Cardiac fibroblast (primary cell): ENCODE data around the gene CDH13.

Experiments
- DNase-seq, 2 donors: peaks; one replicate each; pipeline versions ENCODE4 v3.0.0 to v3.0.0-alpha.2; 2010; ENCODE audit warnings: low read depth in 2 of 2
- H3K4me3 ChIP-seq, 2 donors: replicated peaks in 1 of 2; 1 replicate in 1 of 2; 2 replicates in 1 of 2; pipeline ENCODE4 v1.5.1; 2011; ENCODE audit warnings: low read depth in 2 of 2, low read length in 2 of 2, mild to moderate bottlenecking in 2 of 2, moderate library complexity in 1 of 2
- TF ChIP-seq, protein P1 (sequence below): IDR thresholded peaks from one replicate; pipeline ENCODE4 v1.5.1; 2011; ENCODE audit warnings: low read depth, mild to moderate bottlenecking, low read length, inconsistent platforms

Gene CDH13

DNA sequence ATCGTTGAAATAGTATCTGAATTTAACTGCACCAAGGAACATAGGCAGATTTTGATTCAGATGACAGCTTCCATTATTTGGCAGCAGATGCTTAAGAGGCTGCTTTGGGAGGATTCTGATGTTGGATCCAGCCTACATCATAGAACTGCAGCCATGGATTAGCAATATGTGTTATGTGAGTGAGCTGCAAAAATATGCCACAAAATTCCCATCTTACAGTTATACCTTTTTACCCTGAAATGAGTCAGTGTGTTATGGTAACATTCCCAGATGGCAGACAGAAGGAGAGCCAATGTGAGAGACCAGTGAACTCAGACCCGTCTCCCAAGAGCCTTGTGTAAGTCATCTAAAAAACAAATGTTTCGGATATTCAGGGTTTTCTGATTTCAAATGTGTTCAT, 206.1 kb downstream of the CDH13 start:
- no peak overlapping the region for H3K4me3 ChIP-seq
- peak; percentile 36 to 83 for DNase-seq

DNA sequence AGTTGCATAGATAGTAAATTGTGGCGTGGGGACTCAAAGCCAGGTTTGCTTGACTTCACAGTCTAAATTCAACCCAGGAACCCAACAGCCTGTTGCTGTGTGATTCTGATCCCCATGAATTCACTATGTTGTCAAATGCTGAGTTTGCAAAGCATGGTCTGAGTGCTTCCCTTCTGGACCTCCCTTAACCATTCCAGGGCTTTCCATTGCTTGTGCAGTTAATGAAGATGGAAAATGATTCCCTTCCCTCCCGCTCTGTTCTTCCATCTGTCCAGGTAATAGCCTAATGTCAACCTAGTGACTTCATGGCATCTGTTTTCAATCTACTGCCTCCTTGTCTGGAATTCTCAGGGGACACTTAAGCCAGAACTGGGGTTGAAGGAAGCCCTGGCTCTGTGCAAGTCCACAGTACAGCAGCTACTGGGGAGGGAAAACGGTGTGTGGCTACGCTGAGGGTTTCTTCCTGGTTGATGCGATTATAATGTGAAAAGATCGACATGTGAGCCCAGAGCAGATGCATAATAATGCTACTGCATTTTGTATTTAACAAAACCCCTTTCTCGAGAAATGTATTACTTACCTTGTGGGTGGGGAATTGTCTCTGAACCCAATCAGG, 206.7 kb downstream of the CDH13 start:
- no peak overlapping the region for H3K4me3 ChIP-seq
- DNase-seq, result no peak
- TF ChIP-seq, protein P1, sequence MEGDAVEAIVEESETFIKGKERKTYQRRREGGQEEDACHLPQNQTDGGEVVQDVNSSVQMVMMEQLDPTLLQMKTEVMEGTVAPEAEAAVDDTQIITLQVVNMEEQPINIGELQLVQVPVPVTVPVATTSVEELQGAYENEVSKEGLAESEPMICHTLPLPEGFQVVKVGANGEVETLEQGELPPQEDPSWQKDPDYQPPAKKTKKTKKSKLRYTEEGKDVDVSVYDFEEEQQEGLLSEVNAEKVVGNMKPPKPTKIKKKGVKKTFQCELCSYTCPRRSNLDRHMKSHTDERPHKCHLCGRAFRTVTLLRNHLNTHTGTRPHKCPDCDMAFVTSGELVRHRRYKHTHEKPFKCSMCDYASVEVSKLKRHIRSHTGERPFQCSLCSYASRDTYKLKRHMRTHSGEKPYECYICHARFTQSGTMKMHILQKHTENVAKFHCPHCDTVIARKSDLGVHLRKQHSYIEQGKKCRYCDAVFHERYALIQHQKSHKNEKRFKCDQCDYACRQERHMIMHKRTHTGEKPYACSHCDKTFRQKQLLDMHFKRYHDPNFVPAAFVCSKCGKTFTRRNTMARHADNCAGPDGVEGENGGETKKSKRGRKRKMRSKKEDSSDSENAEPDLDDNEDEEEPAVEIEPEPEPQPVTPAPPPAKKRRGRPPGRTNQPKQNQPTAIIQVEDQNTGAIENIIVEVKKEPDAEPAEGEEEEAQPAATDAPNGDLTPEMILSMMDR, result no peak

More for the DNA sequence above, 206.1 kb downstream of the CDH13 start:
- TF ChIP-seq, protein P1, result no peak

DNA sequence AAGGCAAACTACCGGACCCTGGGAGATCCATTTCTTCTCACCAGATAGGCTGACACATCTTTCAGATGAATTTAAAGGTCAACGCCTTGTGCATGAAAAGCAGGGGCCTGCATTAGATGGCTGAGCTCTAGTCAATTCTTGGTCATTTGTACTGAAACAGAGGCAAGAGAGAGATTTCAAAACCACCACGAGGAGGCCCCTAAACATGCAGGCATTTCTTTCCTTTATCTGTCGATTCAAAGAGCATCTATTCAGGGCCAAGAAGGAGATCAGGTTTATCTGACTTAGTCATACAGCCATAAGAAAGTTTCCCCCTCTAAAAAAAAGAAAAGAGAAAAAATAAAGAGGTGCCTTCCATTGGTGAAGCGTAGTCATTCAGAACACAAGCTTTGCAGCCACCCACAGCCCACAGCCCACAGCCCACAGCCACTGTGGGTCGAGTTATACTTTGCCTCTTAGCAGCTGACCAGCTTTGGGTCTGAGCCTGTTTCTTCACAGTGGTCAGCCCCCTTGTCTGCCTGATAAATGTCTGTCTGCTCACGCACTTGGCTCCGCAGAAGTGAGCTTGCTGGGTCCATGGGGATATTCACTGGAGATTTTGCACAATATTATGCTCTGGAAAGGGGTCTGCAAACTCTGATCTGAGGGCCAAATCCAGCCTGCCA, 207.5 kb downstream of the CDH13 start:
- no peak overlapping the region for H3K4me3 ChIP-seq
- no peak for DNase-seq
- TF ChIP-seq, protein P1, result no peak

DNA sequence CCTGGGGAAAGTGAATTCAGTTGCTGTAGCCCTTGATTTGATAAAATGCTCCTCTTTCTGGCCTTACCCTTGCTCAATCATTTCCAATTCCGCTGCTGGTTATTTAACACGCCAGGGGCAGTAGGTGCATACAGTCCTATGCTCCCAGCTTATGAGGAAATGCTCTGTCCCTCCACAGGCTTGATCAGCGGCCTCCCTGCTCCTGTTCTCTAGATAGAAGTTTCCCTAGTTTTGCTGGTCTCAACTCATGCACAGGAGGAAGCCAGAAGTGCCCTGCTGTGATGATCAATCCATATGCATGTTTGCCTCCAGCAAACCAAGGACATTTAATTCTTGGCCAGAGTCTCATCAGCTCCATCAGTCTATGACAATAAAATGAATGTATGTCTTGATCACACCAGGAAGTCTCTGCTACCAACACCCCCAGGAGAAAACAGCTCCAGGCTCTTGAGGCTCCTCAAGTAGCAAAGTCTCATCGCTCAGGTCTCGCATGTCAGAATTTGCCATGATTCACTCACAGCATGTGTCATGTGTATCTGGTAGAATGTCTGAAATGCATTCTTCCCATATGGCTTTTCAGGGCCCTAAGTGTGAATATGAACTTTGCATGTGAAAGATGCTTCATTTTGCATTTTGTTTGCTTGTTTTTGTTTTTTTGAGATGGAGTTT, 208.9 kb downstream of the CDH13 start:
- TF ChIP-seq, protein P1, result no peak
- DNase-seq, result peak in 1 of 2 donors; percentile 28
- no peak overlapping the region for H3K4me3 ChIP-seq

DNA sequence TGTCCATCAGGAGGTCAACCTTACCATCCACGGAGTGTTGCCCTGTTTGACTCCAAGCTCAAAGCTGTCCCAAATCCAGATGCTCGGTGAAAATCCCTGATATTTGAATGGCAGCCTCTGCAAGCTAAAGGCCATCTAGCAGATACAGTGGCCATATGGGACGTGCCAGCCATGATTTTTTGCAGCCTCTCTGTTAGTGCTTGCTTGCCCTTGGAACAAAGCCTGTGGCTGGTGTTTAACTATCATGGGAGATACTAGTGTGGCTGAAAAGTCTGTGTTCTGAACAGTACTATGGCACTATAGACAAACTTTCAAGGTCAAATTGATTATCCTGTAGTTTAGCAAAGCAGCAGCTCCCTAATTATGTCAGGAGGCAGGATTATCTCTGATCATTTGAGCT, 214.3 kb downstream of the CDH13 start:
- DNase-seq, result no peak
- TF ChIP-seq, protein P1, result no peak
- H3K4me3 ChIP-seq, result no peak overlapping the region

DNA sequence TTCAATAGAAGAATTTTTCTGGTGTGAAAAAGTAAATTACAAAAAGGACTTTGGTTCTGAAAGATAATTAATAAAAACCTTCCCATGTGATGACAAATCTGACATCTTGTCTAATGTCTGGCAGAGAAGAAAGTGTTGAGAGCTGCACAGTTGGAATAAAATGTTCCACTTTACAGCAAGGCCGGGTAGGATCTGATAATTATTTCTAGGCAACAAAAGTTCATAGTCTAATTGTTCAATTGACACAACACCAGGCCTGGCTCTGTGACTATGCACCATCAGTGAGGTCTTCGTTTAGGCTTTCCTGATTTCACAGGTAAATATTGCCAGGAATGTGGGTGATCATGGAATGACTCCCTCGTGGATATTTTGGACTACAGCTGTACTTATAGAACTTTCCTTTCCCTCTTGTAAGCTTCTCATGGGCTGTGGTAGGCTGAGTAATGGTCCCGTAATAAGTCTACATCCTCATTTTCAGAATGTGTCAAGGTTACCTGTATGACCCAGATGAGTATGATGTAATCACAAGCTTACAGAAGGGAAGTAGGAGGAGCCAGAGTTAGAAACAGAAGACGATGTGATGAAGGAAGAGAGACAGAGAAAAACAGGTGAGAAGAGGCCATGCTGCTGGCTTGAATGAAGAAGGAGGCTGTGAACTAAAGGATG, 217.0 kb downstream of the CDH13 start:
- no peak for DNase-seq
- TF ChIP-seq, protein P1, result no peak
- no peak overlapping the region for H3K4me3 ChIP-seq
